Neural progenitor cell (in vitro differentiated cells): ENCODE data around the gene UGT2B7.

Source experiments
- CTCF ChIP-seq: fragments of 200-600 bp; sonication (generic); IDR thresholded peaks from 2 replicates; pipeline ENCODE4 v1.5.1; 2017; ENCODE audit warnings: antibody characterized with exemption, mild to moderate bottlenecking
- EZH2 ChIP-seq: fragments of 200-600 bp; sonication (generic); IDR thresholded peaks from 2 replicates; pipeline ENCODE4 v1.6.1; 2017; ENCODE audit warnings: antibody characterized with exemption, mild to moderate bottlenecking, moderate library complexity
- EZH2phosphoT487 ChIP-seq: fragments of 200-600 bp; sonication (generic); IDR thresholded peaks from 2 replicates; pipeline ENCODE4 v1.6.1; 2017; ENCODE audit warnings: antibody characterized with exemption

- TF ChIP-seq CTCF (no peak), EZH2 (no peak), EZH2phosphoT487 (no peak)
Measured at GRCh38 chr4:69066945-69067344, 29.3 kb upstream of the UGT2B7 start.
